GM18511 (cell line): ENCODE results near the gene TTC3.

Experiments used
- ATAC-seq: cut with Tn5 transposase; IDR thresholded peaks from one replicate; pipeline ENCODE4 v1.9.1; 2021; ENCODE audit warnings: mild to moderate bottlenecking, moderate library complexity; ENCODE audit not compliant: unreplicated experiment

The TTC3 gene

GRCh38 chr21:37241426-37241825 lies 168.4 kb downstream of the TTC3 start:
- no peak for ATAC-seq

- no peak for ATAC-seq
Measured at GRCh38 chr21:37243961-37244360, 170.9 kb downstream of the TTC3 start.

GRCh38 chr21:37244501-37245095 lies 171.5 kb downstream of the TTC3 start:
- no peak for ATAC-seq

GRCh38 chr21:37245151-37245550 lies 172.1 kb downstream of the TTC3 start:
- ATAC-seq = no peak

GRCh38 chr21:37248298-37248697 lies 175.2 kb downstream of the TTC3 start:
- no peak for ATAC-seq

- ATAC-seq = no peak
Measured at GRCh38 chr21:37249112-37249904, 176.3 kb downstream of the TTC3 start.

GRCh38 chr21:37251294-37251634 lies 178.2 kb downstream of the TTC3 start:
- ATAC-seq = no peak
